Activated T-cell treated with anti-CD3 and anti-CD28 coated beads for 1 hour (primary cell): ENCODE results near the gene LMNTD1.

ENCODE experiments used
- DNase-seq: peaks from one replicate; pipeline ENCODE4 v3.0.0-alpha.2; 2020; ENCODE audit warnings: low read depth

The LMNTD1 gene

DNA sequence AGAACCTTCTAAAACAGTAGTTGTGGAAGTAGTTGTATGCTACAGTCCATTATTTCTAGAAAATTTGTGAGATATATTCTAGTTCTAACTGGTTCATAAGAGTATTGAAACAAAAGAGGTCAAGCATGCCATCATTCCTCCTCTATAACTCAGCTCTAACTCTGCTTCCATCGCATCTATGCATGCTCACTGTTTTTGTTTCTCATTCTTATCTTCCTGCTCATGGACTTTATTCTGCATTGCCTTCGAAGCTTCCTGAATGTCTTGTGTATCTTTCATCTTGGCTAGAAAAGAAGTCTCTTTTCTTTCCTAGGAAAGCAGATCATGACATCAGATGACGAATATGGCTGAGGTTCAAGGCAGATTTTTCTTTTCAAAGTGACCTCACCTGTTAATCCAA is 402 bp downstream of the LMNTD1 start:
- no peak for DNase-seq

DNA sequence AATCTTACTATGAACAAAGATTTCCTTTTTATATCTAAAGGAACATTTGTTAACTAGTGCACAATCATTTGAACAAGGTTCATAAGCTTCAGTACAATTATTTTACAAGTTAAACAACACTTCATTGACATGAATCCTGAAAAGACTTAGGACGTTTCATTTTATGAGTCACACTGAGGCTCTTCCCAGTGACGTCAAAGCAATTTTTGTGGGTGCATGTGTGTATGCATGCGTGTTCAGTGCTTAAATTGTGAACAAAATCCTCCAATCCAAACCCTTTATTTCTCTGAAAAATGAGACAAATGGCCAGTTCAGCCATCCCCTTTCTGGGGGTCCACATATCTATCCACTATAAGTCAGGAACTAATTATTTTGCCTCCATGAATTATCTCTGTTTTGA is 2.9 kb downstream of the LMNTD1 start:
- DNase-seq, result no peak

- DNase-seq, result no peak
These were observed 4.0 kb downstream of the LMNTD1 start for GRCh38 chr12:25549120-25549519.

DNA sequence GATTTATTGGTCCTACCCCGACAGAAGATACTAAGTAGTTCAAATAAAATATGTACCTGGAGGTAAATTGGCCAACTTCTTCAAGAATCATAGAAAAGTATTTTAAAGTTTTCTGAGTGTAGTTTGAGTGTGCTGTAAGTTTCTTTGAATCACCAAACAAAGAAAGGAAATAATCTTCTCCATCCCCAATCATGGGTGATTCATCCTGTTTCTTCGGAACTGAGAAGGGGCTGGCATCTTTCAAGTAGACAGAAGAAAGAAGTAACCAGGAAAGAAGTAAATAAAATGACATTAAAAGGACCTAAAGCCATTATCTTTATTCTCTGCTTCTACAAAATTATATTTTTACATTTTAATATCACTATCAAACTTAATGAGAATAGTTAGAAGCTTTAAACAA is 6.8 kb downstream of the LMNTD1 start:
- no peak for DNase-seq

DNA sequence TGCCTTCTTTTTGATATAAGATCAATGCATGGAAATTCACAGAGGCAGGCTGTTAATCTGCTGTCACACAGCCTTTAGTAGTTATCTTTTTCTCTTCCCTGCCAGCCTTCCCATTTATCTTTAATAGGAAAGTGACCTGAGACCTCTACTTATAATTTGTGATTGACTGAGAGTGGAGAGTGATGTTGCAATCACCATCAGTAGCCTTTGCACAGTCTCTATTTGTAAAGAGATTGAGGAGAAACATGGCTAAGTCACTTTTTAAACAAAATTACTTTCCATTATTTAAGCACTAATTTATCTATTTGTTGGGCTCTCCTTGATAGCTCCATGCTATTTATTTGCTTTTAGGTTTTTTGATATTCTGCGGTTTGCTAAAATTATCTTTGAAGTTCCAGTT is 19.9 kb downstream of the LMNTD1 start:
- no peak for DNase-seq

GRCh38 chr12:25531502-25532052 is 21.5 kb downstream of the LMNTD1 start:
- DNase-seq, result no peak

GRCh38 chr12:25529738-25530137 is 23.3 kb downstream of the LMNTD1 start:
- no peak for DNase-seq

DNA sequence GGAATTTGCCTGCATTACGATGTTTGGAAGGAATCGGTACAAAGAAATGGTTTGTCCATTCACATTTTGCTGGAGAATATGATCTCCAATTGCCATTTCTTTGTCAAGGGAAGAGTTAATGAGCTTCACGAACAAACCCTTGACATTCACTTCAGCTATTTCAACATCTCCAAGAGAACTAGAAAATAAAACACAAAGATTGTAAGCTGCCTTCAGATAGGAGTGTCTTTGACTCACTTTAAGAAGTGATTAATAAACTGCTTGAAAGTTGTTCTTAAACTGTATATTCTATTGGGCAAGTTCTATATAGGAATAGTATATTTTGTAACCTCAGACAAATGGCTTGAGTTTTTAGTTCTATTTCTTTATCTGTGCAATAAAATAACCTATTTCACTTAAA is 26.3 kb downstream of the LMNTD1 start:
- no peak for DNase-seq

GRCh38 chr12:25524366-25524765 is 28.7 kb downstream of the LMNTD1 start:
- DNase-seq, result no peak

- DNase-seq, result no peak
These were observed 31.3 kb downstream of the LMNTD1 start for GRCh38 chr12:25521625-25522256.

GRCh38 chr12:25518512-25518911 is 34.6 kb downstream of the LMNTD1 start:
- no peak for DNase-seq

DNA sequence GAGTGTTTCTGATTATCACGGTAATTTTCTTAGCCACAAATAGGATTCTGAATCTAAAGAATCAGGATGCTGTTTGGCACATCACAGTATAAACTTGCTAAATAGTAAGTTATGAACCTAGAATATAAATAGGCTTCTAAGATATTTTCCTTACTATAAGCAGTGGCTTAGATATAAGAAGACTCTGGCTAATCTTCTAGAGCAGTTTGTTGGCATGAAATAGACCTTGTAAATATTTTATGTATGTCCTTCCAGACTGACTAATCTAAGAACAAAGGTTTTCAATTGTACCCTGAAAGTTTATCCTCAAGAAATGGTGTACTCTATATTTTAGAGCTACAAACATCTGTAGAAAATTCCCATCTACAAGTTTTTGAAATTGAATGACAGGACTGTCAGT is 48.3 kb downstream of the LMNTD1 start:
- no peak for DNase-seq

DNA sequence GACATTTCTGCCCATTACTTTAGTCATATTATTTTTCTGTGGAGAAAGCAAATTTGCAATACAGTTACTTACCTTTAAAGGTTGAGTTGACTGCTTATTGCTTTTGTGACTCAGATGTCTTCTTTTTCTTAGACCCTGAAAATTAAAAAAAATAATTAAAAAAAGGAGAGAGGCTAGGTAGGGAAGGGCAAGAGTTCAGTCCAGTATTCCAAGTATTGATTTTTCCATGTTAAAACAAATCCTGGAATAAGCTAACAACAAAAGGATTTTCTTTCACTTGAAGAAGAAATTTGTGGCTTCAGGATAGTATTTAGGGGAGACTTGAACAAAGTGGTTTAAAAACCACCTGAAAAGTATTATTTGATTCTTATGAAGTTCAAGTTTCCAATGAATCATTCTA is 49.4 kb downstream of the LMNTD1 start:
- no peak for DNase-seq

- DNase-seq, result no peak
These were observed 50.5 kb downstream of the LMNTD1 start for GRCh38 chr12:25502596-25502995.

- DNase-seq, result no peak
These were observed 51.0 kb downstream of the LMNTD1 start for GRCh38 chr12:25502118-25502517.

- DNase-seq, result no peak
These were observed 51.5 kb downstream of the LMNTD1 start for GRCh38 chr12:25501549-25501948.

GRCh38 chr12:25500651-25501050 is 52.4 kb downstream of the LMNTD1 start:
- no peak for DNase-seq

GRCh38 chr12:25497021-25497420 is 56.1 kb downstream of the LMNTD1 start:
- DNase-seq, result no peak

DNA sequence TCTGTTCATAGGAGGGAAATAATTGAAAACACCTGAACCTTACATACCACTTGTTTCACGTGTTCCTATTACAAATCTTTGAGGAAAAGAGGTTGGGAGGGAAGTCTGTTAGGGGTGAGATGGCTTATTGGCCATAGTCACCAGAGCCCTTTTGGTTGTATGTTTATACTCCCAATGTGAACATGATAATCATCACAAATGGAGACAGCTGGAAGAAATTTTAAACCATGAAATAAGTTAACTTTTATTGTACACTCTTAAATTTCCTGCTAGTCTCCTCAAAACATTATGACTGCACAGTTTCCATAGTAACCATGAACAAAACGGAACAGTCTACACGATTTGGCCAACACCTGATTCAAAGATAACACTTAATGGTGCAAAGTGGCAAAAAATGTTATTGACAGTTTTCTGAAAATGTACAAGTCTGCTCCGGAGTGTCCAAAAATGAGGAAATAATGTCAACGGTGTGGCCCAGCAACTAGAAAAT is 56.9 kb downstream of the LMNTD1 start:
- DNase-seq, result no peak

- no peak for DNase-seq
These were observed 57.6 kb downstream of the LMNTD1 start for GRCh38 chr12:25495331-25496097.

GRCh38 chr12:25494926-25495325 is 58.2 kb downstream of the LMNTD1 start:
- DNase-seq, result no peak

DNA sequence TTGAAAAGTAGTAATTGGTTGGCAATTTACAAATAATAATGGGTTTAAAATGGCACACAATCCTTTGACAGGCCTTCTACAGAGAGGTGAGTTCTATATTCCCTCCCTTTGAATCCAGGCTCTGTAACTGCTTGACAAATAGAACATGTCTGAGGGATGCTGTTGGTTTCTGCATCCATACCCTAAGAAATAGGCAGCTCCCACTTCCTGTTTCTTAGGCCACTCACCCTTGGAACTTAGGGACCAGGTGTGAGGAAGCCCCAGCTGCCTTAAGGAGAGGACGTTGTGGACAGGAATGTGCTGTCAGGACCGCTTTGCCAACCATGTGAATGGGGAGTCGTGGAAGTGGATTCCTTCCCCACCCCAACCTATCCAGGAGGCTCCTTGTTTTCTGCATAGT is 59.4 kb downstream of the LMNTD1 start:
- DNase-seq, result no peak
